ENCODE measurements around the gene AEBP2.
"Not testable (repeated sequence)": the region's sequence is repeated elsewhere in the genome, so short reads cannot be mapped to it uniquely, and the experiment has no call there.

Gene AEBP2

GRCh38 chr12:19456176-19456575, 16.9 kb downstream of the AEBP2 start:
- no peak for DNase-seq

DNA sequence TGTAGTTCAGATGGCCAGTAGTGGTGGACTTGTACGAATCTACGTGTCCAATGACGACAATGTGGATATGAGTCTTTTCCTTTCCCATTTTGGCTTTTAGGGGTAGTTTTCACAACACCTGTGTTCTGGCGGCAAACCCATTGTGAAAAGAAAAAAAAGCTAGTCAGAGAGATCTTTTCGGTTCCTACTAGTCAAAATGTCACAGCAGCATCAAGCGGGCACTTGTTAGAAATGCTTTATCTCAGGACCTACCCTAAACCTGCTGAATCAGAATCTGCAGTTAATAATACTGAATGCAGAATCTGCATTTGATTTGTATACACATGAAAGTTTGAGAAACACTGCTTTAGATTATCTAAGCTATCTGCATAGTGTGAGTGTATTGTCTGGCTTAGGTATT, 18.3 kb downstream of the AEBP2 start:
- no peak for DNase-seq

- DNase-seq, result no peak
Observed at GRCh38 chr12:19458733-19459132, 19.4 kb downstream of the AEBP2 start.

- no peak for DNase-seq
Observed at GRCh38 chr12:19461999-19462398, 22.7 kb downstream of the AEBP2 start.

DNA sequence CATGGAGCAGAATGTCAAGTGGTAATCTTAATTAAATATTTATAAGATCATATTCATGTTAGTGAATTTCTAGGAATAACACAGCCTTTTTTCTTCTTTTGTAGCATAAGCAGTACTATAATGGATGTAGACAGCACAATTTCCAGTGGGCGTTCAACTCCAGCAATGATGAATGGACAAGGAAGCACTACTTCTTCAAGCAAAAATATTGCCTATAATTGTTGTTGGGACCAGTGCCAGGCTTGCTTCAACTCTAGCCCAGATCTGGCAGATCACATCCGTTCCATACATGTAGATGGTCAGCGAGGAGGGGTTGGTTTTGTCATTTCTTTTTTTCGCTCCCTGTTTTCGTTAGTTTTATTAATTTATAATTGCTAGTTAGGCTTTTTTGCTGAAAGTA, 23.1 kb downstream of the AEBP2 start:
- no peak for DNase-seq

- DNase-seq, result no peak
Observed at GRCh38 chr12:19464192-19464580, 24.9 kb downstream of the AEBP2 start.

DNA sequence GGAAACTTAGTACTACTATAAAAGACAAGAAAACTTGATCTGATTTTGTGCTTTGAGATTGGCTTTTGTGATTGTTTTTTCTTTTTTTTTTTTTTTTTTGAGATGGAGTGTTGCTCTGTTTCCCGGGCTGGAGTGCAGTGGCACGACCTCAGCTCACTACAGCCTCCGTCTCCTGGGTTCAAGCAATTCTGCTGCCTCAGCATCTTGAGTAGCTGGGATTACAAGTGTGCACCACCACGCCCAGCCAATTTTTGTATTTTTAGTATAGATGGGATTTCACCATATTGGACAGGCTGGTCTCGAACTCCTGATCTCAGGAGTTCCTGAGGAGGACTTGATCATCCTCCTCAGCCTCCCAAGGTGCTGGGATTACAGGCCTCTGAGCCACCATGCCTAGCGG, 26.4 kb downstream of the AEBP2 start:
- DNase-seq, result no peak

DNA sequence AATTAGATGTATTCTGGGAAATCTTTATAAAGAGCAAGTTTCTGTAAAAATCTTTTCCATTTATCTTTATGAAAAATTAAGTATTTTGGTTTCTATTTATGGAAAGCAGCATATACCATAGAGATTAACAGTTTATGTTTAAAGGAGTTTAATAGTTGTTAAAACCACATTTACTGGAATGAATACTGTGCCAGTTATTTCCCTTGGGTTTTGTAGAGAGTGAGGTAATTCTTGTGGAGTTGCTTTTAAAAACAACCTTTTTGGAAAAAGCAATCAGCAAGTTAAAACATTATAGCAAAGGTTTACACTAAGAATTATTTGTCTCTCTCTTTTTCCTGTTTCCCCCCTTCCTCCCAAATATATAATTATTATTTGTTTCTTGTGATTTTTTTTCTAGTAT, 34.9 kb downstream of the AEBP2 start:
- no peak for DNase-seq

DNA sequence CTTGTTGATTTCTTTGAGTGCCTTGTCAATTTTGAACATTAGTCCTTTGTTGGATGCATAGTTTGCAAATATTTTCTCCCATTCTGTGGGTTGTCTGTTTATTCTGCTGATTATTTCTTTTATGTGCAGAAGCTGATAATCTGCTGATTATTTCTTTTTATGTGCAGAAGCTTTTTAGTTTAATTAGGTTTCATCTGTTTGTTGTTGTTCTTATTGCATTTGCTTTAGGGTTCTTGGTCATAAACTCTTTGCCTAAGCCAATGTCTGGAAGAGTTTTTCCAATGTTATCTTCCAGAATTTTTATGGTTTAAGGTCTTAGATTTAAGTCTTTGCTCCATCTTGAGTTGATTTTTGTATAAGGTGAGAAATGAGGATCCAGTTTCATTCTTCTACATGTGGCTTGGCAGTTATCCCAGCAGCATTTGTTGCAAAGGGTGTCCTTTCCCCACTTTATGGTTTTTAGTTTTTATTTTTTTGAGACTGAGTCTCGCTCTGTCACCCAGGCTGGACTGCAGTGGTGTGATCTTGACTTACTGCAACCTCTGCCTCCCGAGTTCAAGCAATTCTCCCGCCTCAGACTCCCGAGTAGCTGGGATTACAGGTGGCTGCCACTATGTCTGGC, 36.7 kb downstream of the AEBP2 start:
- DNase-seq, result not testable (repeated sequence)

- DNase-seq, result no peak
Observed at GRCh38 chr12:19477071-19477470, 37.8 kb downstream of the AEBP2 start.

DNA sequence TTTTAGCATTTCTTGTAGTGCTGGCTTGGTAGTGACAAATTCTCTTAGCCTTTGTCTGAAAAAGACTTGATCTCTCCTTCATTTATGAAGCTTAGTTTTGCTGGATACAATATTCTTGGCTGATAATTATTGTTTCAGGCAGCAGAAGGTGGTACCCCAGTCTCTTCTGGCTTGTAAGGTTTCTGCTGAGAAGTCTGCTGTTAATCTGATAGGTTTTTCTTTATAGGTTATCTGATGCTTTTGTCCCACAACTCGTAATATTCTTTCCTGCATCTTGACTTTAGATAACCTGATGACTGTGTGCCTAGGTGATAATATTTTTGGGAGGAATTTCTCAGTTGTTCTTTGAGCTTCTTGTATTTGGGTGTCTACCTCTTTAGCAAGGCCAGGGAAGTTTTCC, 41.2 kb downstream of the AEBP2 start:
- DNase-seq, result no peak

DNA sequence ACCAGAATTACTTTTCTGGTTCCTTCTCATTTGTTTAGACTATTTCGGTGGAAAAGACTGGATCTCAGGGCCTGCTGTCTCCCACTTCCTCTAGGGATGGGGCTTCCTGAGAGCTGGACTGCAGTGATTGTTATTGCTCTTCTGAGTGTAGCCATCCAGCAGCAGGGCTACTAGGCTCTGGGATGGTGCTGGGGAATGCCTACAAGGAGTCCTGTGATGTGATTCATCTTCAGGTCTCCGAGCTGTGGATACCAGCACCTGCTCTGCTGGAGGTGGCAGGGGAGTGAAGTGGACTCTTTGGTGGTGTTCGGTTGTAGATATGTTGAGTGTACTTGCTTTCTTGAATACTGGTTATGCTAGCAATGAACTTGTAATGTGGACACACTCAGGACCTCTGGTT, 42.7 kb downstream of the AEBP2 start:
- no peak for DNase-seq

DNA sequence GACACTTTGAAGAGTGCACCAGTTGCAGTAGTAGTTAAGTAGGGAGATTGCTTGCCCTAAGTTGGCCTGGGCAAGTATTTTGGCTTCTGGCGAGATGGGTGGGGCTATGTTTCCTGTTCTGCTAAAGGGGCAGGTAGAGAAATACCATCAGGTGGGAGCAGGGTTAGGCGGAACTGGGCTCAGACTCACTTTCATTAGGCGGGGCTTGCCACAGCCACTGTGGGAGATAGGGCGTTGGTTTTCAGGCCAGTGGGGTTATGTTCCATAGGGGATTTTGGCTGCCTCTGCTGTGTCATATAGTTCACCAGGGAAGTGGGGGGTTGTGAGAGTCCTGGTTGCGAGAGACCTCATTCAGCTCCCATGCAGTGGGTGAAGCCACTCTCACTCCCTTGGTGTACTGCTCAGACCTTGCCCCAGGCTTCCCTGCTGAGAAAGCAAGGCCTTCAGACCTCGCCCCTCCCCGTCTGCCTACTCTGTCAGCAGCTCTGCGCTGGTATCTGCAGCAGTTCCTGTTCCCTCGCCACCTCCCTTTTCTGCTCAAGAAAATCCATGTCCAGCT, 43.3 kb downstream of the AEBP2 start:
- peak; percentile 75 for DNase-seq

DNA sequence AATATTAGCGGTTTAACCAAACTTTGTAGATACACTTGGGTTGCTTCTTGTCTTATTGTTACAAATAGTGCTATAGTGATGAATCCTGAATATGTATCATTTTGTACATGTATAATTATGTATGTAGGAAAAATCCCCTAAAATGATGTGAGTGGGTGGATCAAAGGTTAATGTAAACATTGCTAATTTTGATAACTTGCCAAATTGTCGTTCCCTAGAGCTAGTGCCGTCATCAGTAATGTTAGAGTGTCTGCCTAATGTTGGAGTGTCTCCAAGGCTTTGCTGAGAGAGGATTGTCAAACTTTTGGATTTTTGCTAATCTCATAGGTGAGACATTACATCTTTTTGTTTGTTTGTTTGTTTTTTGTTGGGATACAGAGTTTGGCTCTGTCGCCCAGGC, 44.4 kb downstream of the AEBP2 start:
- DNase-seq, result no peak

- no peak for DNase-seq
Observed at GRCh38 chr12:19484738-19485137, 45.4 kb downstream of the AEBP2 start.

DNA sequence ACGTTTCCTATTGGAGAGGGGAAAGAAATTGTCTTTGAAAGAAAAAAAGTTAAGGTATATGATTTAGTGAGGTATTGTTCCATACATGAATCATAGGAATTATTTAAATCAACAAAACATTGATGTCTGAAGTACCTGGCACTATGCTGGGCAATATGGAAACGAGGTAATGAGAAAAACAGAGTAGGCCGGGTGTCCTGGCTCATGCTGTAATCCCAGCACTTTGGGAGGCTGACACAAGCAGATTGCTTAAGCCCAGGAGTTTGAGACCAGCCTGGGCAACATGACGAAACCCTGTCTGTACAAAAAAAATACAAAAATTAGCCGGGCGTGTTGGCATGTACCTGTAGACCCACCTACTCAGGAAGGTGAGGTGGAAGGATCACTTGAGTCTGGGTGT, 45.9 kb downstream of the AEBP2 start:
- no peak for DNase-seq

GRCh38 chr12:19489168-19489567, 49.9 kb downstream of the AEBP2 start:
- DNase-seq, result no peak

GRCh38 chr12:19490908-19491307, 51.6 kb downstream of the AEBP2 start:
- DNase-seq, result no peak

- DNase-seq, result no peak
Observed at GRCh38 chr12:19491863-19492262, 52.6 kb downstream of the AEBP2 start.

DNA sequence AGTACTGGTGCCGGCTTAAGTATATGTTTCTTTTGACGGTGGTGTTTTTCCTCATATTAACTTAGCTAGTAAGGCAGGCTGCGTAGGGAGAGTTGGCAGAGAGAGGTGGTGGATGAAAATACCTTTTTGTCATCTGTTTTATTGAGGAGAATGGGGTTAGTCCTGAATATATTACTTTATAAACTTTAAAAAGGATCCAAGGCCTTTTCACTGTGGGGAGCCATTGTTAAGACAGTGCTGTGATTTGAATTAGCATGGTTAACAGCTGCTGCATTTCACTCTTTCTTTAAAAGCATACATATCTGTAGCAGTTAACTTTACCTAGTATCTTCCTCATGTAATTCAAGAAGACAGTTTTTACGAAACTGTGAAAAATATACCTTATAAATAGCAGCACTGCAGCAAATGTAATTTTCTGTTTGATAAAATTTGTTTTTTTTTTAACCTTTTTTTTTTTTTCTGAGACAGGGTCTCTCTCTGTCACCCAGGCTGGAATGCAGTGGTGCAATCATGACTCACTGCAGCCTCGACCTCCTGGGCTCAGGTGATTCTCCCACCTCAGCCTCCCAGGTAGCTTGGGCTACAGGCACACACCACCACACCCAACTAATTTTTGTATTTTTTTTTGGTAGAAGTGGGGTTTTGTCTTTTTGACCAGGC, 57.1 kb downstream of the AEBP2 start:
- DNase-seq, result no peak

DNA sequence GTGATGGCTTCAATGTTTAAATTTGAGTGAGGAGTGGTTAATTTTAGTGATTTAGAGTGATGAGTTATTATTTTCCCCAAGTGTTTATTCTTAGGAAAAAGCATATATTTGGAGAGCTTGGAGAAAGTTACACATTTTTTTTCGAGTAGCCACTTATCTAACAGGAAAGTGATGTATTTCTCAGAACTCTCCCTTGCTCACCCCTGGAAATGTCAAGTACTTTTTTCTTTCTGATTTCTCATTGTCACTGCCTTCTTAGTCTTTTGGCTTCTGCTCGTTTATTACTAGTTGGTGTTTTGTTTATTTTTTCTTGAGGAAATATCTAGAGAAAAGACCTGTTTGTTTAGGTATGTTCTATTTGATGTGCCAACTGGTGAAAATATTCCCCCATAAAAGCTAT, 58.8 kb downstream of the AEBP2 start:
- DNase-seq, result no peak

- no peak for DNase-seq
Observed at GRCh38 chr12:19499030-19499429, 59.7 kb downstream of the AEBP2 start.

DNA sequence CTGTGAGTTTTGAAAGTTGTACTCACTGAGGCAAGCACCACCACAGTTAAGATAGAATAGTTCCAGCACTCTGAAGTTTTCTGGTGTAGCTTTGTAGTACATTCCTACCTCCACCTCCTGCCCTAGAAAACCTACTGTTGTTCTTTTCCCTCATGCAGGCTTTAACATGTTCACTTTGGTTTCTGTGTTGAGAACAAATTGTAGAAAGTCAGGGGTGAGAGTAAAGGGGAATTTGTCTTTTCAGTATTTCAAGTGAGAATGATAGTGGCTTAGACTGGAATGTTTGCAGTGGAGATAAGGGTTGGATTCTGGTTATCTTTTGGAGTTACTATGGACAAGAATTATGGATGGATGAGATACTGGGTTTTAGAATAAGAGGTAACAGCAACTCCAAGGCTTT, 67.2 kb downstream of the AEBP2 start:
- DNase-seq, result no peak

GRCh38 chr12:19507823-19508222, 68.5 kb downstream of the AEBP2 start:
- no peak for DNase-seq

DNA sequence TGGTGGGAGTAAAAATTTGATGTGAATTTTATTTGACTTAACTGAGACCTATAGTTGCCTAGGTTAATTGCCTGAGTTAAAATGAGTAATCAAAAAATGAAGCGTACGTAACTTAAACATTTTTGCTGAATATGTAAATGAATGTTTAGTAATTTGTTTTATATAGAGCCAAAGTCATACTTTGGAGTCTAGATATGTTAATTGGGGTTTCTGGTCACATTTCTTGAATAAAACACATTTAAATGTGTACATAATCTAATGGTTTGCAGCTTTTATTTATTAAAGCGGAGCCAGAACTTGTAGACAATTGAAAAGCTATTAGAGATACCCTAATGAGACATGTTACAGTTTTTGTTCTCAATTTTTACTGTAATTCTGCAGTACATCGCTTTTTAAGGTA, 71.2 kb downstream of the AEBP2 start:
- DNase-seq, result no peak
